ENCODE results near the gene RAB44.

GRCh38 chr6:36649086-36649485 is 48.5 kb upstream of the RAB44 start:
- no peak for TF ChIP-seq EZH2 (IDR thresholded peaks at IDR 0.05)
- TF ChIP-seq POLR2AphosphoS5 (IDR thresholded peaks at IDR 0.05; ENCODE audit: borderline replicate concordance, low read depth, low read length): no peak
- TF ChIP-seq FOXP2 (optimal IDR thresholded peaks at IDR 0.05; ENCODE audit: control extremely low read depth, extremely low read length, insufficient read depth): no peak

Measured in SK-N-MC (cell line).